GM18520 (cell line): ENCODE data around the gene RPH3AL.
"Not testable (repeated sequence)": the region's sequence is repeated elsewhere in the genome, so short reads cannot be mapped to it uniquely, and the experiment has no call there.

Experiments
- ATAC-seq: cut with Tn5 transposase; IDR thresholded peaks from one replicate; pipeline ENCODE4 v1.9.1; 2021; ENCODE audit not compliant: unreplicated experiment

The RPH3AL gene

GRCh38 chr17:283911-284675 lies 68.5 kb downstream of the RPH3AL start:
- no peak for ATAC-seq

- no peak for ATAC-seq
Measured at GRCh38 chr17:282912-283882, 69.4 kb downstream of the RPH3AL start.

- no peak for ATAC-seq
Measured at GRCh38 chr17:282000-282911, 70.4 kb downstream of the RPH3AL start.

GRCh38 chr17:281365-281999 lies 71.1 kb downstream of the RPH3AL start:
- ATAC-seq: no peak

GRCh38 chr17:280901-281300 lies 71.7 kb downstream of the RPH3AL start:
- ATAC-seq: no peak

- ATAC-seq: no peak
Measured at GRCh38 chr17:280216-280615, 72.4 kb downstream of the RPH3AL start.

- no peak for ATAC-seq
Measured at GRCh38 chr17:279776-280175, 72.8 kb downstream of the RPH3AL start.

- no peak for ATAC-seq
Measured at GRCh38 chr17:279331-279730, 73.3 kb downstream of the RPH3AL start.

- no peak for ATAC-seq
Measured at GRCh38 chr17:278676-279059, 73.9 kb downstream of the RPH3AL start.

GRCh38 chr17:278055-278675 lies 74.4 kb downstream of the RPH3AL start:
- no peak for ATAC-seq

- no peak for ATAC-seq
Measured at GRCh38 chr17:274902-275301, 77.7 kb downstream of the RPH3AL start.

- ATAC-seq: no peak
Measured at GRCh38 chr17:273981-274832, 78.4 kb downstream of the RPH3AL start.

GRCh38 chr17:272856-273255 lies 79.8 kb downstream of the RPH3AL start:
- ATAC-seq: not testable (repeated sequence)

GRCh38 chr17:271928-272623 lies 80.5 kb downstream of the RPH3AL start:
- not testable (repeated sequence) for ATAC-seq

- ATAC-seq: no peak
Measured at GRCh38 chr17:269616-270514, 82.7 kb downstream of the RPH3AL start.

- ATAC-seq: no peak
Measured at GRCh38 chr17:266701-267667, 85.6 kb downstream of the RPH3AL start.
